ENCODE results near the gene FAM168A. TPM values are rescaled to one million over a fixed set of nuclear protein-coding genes. Genes with fewer than 3 reads are reported as not detected.
"Not testable (repeated sequence)": the region's sequence is repeated elsewhere in the genome, so short reads cannot be mapped to it uniquely, and the experiment has no call there.

FAM168A gene
- total RNA-seq, 4 donors from 2014 or later: 22.2 to 35.7 (median 30.4) TPM

DNA sequence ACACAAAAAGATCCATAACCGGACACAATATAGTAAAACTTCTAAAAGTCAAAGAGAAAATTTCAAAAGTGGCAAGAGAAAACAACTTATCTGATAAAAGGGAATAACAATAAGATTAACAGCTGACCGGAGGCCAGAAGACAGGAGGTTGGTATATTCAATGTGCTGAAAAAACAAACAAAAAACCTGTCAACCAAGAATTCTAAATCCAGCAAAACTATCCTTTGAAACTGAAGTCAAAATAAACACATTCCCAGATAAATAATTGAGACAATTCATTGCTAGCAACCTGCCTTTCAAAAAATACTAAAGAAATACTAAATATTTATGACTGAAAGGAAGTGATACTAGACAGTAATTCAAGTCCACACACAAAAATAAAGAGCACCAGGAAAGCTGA lies 120.4 kb downstream of the FAM168A start:
- H3K27ac ChIP-seq: no peak overlapping the region
- TF ChIP-seq CTCF (IDR thresholded peaks at IDR 0.05): no peak
- TF ChIP-seq POLR2A (IDR thresholded peaks at IDR 0.05): no peak
- H3K36me3 ChIP-seq: no peaks in the 10 kb centered on the region
- H3K4me3 ChIP-seq: no peak overlapping the region
- no peaks in the 10 kb centered on the region for H3K4me1 ChIP-seq
- no peaks in the 10 kb centered on the region for H3K9me3 ChIP-seq
- no peak for DNase-seq
- no peaks in the 10 kb centered on the region for H3K27me3 ChIP-seq

- no peaks in the 10 kb centered on the region for H3K9me3 ChIP-seq
- DNase-seq: no peak
- no peaks in the 10 kb centered on the region for H3K4me1 ChIP-seq
- TF ChIP-seq POLR2A (IDR thresholded peaks at IDR 0.05) (no peak), CTCF (IDR thresholded peaks at IDR 0.05) (no peak)
- no peak overlapping the region for H3K27ac ChIP-seq
- H3K27me3 ChIP-seq: no peaks in the 10 kb centered on the region
- H3K4me3 ChIP-seq: no peak overlapping the region
- no peaks in the 10 kb centered on the region for H3K36me3 ChIP-seq
Observed at GRCh38 chr11:73475549-73476095, 122.3 kb downstream of the FAM168A start.

- Histone ChIP-seq H3K4me1 (no peaks in the 10 kb centered on the region), H3K4me3 (no peak overlapping the region), H3K36me3 (no peaks in the 10 kb centered on the region), H3K27me3 (no peaks in the 10 kb centered on the region), H3K27ac (no peak overlapping the region), H3K9me3 (no peaks in the 10 kb centered on the region)
- TF ChIP-seq POLR2A (IDR thresholded peaks at IDR 0.05): no peak
- no peak for TF ChIP-seq CTCF (IDR thresholded peaks at IDR 0.05)
- no peak for DNase-seq
Observed at GRCh38 chr11:73473252-73473651, 124.7 kb downstream of the FAM168A start.

DNA sequence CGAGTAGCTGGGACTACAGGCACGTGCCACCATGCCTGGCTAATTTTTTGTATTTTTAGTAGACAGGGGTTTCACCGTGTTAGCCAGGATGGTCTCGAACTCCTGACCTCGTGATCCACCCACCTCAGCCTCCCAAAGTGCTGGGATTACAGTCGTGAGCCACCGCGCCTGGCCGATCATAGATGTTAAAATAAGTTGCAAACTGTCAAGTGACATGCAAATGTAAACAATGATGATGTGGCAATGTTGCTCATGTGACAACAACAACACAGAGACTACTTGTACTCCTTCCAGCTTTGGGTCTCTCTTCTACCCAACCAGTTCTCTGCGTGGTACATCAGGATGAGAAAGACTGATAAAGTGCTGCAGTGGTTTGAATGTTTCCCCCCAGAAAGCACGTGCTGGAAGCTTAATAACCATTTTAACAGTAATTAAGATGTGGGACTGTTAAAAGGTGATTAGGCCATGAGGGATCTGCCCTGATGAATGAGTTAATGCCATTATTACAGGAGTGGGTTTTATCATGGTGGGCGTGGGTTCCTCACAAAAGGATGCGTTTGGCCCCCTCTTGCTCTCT lies 127.8 kb downstream of the FAM168A start:
- H3K27ac ChIP-seq, H3K27me3 ChIP-seq, DNase-seq, H3K4me1 ChIP-seq, H3K36me3 ChIP-seq, H3K9me3 ChIP-seq, H3K4me3 ChIP-seq: not testable (repeated sequence)

- TF ChIP-seq POLR2A (IDR thresholded peaks at IDR 0.05) (no peak), CTCF (IDR thresholded peaks at IDR 0.05) (no peak)
- Histone ChIP-seq H3K36me3 (no peaks in the 10 kb centered on the region), H3K27me3 (no peaks in the 10 kb centered on the region), H3K4me3 (no peak overlapping the region), H3K4me1 (no peaks in the 10 kb centered on the region), H3K9me3 (no peaks in the 10 kb centered on the region), H3K27ac (no peak overlapping the region)
- DNase-seq: no peak
Observed at GRCh38 chr11:73469401-73469800, 128.5 kb downstream of the FAM168A start.

DNA sequence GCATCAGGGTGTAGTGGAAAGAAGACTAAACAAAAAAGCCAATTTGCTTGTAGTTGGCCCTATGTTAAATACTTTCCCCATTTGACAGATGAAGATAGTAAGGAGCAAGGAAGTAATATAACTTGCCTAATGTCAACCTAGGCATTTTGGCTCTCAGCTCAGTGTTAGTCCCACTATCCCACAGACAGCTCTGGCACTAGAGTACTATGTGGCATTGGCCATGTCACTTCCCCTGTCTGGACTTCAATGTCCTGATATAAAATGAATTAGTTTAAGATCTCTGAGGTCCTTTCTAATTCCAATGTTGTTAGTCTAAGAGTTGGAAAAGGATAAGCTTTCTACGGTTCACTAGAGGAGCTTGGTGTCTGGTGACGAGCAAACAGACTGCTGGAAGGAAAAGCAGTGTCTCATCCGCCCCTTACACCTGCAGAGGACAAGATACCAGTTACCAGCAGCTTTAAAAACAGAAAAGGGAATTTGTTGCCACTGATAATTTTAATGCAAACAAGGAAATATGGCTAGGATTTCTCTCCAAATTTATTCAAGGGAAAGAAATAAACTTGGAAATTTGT lies 129.2 kb downstream of the FAM168A start:
- no peak for DNase-seq
- Histone ChIP-seq H3K36me3 (no peaks in the 10 kb centered on the region), H3K4me3 (no peak overlapping the region), H3K9me3 (no peaks in the 10 kb centered on the region), H3K27ac (no peak overlapping the region), H3K27me3 (no peaks in the 10 kb centered on the region), H3K4me1 (no peaks in the 10 kb centered on the region)
- TF ChIP-seq CTCF (IDR thresholded peaks at IDR 0.05) (no peak), POLR2A (IDR thresholded peaks at IDR 0.05) (no peak)

Measured in Peyer's patch (tissue), 4 donors.